ENCODE measurements around the gene BANF2.

DNA sequence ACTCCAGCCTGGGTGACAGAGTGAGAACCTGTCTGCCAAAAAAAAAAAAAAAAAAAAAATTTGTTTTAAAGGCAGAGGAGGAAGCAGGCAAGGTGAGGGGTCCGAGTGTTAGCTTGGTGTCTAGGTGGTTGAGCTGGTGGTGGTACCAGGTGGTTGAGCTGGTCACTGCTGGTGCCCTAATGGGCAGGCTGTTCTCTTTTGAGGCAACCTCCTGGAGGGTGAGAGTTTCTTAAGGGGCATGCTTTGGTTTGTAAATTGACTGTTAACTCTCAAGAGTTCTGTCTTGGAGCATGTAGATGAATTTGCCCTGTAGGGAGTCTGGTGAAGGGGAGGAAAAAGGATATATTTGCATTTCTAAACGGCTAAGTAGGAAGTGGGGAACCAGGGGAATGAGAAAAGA lies 52.7 kb downstream of the BANF2 start:
- no peak for TF ChIP-seq CTCF (IDR thresholded peaks at IDR 0.05; ENCODE audit: borderline replicate concordance, extremely low read depth, low read length, poor library complexity, severe bottlenecking)
- no peak for TF ChIP-seq EZH2 (IDR thresholded peaks at IDR 0.05; ENCODE audit: borderline replicate concordance, low read depth, low read length, severe bottlenecking)
